ENCODE data around the gene DGKB.

Gene DGKB

GRCh38 chr7:14457568-14458453 is 444.7 kb downstream of the DGKB start:
- DNase-seq (ENCODE audit: low read depth) = peak; percentile 34

- no peak for DNase-seq (ENCODE audit: low read depth)
Observed at GRCh38 chr7:14449291-14449690, 453.3 kb downstream of the DGKB start.

- DNase-seq (ENCODE audit: low read depth) = no peak
Observed at GRCh38 chr7:14446829-14447228, 455.7 kb downstream of the DGKB start.

- DNase-seq (ENCODE audit: low read depth) = no peak
Observed at GRCh38 chr7:14446219-14446618, 456.3 kb downstream of the DGKB start.

- no peak for DNase-seq (ENCODE audit: low read depth)
Observed at GRCh38 chr7:14438366-14438765, 464.2 kb downstream of the DGKB start.

GRCh38 chr7:14436878-14437277 is 465.7 kb downstream of the DGKB start:
- DNase-seq (ENCODE audit: low read depth) = no peak

- no peak for DNase-seq (ENCODE audit: low read depth)
Observed at GRCh38 chr7:14432924-14433323, 469.6 kb downstream of the DGKB start.

- DNase-seq (ENCODE audit: low read depth) = no peak
Observed at GRCh38 chr7:14430926-14431325, 471.6 kb downstream of the DGKB start.

- no peak for DNase-seq (ENCODE audit: low read depth)
Observed at GRCh38 chr7:14425559-14425958, 477.0 kb downstream of the DGKB start.

GRCh38 chr7:14424675-14425074 is 477.9 kb downstream of the DGKB start:
- no peak for DNase-seq (ENCODE audit: low read depth)

GRCh38 chr7:14420768-14421167 is 481.8 kb downstream of the DGKB start:
- no peak for DNase-seq (ENCODE audit: low read depth)

GRCh38 chr7:14419531-14419930 is 483.0 kb downstream of the DGKB start:
- DNase-seq (ENCODE audit: low read depth) = no peak

GRCh38 chr7:14418633-14419032 is 483.9 kb downstream of the DGKB start:
- DNase-seq (ENCODE audit: low read depth) = no peak

- DNase-seq (ENCODE audit: low read depth) = no peak
Observed at GRCh38 chr7:14414274-14414986, 488.1 kb downstream of the DGKB start.

- no peak for DNase-seq (ENCODE audit: low read depth)
Observed at GRCh38 chr7:14407246-14408015, 495.1 kb downstream of the DGKB start.

- DNase-seq (ENCODE audit: low read depth) = no peak
Observed at GRCh38 chr7:14403587-14403986, 499.0 kb downstream of the DGKB start.

GRCh38 chr7:14400271-14400670 is 502.3 kb downstream of the DGKB start:
- DNase-seq (ENCODE audit: low read depth) = no peak

GRCh38 chr7:14398526-14398925 is 504.0 kb downstream of the DGKB start:
- no peak for DNase-seq (ENCODE audit: low read depth)

- no peak for DNase-seq (ENCODE audit: low read depth)
Observed at GRCh38 chr7:14395860-14396259, 506.7 kb downstream of the DGKB start.

- DNase-seq (ENCODE audit: low read depth) = no peak
Observed at GRCh38 chr7:14394786-14395185, 507.8 kb downstream of the DGKB start.

- no peak for DNase-seq (ENCODE audit: low read depth)
Observed at GRCh38 chr7:14389595-14389994, 513.0 kb downstream of the DGKB start.

- no peak for DNase-seq (ENCODE audit: low read depth)
Observed at GRCh38 chr7:14389181-14389591, 513.4 kb downstream of the DGKB start.

- no peak for DNase-seq (ENCODE audit: low read depth)
Observed at GRCh38 chr7:14385074-14385473, 517.5 kb downstream of the DGKB start.
